HG02884 (cell line): ENCODE results near the gene DHTKD1.
"Not testable (repeated sequence)": the region's sequence is repeated elsewhere in the genome, so short reads cannot be mapped to it uniquely, and the experiment has no call there.

Source experiments
- ATAC-seq: cut with Tn5 transposase; IDR thresholded peaks from one replicate; pipeline ENCODE4 v1.9.1; 2021; ENCODE audit warnings: mild to moderate bottlenecking, moderate library complexity; ENCODE audit not compliant: unreplicated experiment

The DHTKD1 gene

DNA sequence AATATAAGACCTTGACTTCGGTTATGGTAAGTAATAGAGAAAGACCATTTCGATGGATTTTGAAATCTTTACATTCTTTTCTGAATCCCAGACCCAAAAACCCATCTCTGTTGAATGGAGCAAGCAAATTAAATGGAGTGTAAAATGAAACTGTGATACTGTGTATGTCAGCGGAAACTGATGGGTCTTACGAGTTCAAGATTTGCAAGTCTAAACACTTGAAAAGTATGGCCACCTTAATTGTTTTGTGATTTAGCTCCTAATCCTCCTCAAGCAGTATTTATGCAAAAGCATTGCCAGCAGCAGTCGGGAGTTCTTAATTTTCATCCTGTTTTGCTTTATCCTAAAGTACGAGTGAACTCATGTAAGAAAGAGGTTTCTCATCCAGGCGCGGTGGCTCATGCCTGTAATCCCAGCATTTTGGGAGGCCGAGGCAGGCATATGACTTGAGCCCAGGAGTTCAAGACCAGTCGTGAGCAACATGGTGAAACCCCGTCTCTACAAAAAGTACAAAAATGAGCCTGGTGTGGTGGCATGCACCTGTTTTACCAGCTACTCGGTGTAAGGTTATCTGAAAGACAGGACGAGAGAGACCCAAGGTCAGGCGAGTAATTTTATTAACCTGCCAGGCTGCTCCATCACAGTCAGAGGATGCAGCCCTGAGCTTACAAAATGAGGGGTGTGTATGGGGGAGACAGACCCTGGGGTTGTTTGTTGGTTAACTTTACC, 5.8 kb upstream of the DHTKD1 start:
- ATAC-seq, result no peak

DNA sequence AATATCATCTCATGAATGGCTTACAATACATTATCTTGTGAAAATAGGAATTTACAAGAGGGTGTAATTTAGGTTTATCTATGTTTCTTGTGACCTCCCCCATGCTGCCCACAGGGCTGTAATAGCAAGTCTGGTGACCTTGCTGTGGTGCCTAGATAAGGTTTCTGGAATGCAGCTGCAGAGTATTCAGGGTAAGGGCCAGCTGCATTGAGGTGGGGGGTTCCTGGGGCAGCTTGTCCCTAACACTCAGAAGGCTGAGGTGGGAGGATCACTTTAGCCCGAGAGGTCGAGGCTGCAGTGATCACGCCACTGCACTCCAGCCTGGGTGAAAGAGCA, 5.3 kb upstream of the DHTKD1 start:
- no peak for ATAC-seq

DNA sequence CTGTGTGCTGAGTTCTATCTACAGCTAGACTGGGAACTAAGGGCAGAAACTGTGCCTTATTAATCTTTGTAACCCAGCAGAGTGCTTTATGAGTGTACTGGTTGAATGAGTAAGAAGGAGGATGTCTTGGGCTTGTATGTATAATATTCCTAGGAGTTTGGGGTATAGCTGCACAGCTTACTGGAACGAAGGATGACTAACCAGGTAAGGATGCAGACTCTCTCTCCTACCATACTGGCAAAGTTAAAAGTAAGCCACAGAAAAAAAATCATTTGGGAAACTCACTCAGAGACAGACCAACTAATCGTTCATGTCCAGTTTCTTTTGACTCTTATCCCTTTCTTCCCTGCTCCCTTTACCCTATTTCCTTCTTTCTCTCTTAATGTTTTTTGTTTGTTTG, 1.4 kb upstream of the DHTKD1 start:
- ATAC-seq, result no peak

DNA sequence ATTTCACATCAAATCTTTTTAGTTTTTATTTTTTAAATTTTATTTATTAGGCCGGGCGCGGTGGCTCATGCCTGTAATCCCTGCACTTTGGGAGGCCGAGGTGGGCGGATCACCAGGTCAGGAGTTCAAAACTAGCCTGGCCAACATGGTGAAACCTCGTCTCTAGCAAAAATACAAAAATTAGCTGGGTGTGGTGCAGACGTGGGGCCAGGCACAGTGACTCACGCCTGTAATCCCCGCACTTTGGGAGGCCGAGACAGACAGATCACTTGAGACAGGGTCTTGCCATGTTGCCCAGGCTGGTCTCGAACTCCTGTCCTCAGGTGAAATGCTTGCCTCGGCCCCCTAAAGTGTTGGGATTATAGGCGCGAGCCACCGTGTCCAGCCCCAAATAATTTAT, 2.7 kb downstream of the DHTKD1 start:
- not testable (repeated sequence) for ATAC-seq

DNA sequence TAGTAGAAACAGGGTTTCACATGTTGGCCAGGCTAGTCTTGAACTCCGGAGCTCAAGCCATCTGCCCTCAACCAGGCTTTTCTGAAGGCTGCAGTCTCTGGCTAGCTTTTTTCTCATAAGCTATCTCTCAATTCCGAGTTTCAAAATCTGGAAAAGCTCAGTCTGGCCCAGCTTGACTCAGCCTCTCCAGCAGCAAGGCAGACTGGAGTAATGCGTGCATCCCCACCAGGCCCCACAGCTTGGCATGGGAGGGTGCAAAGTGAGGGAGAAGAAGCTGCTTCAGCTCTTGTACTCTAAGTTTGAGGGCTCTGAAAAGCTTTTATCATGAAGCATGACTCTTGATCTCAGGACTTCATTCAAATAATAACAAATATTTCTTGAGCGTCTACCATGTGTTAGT, 4.8 kb downstream of the DHTKD1 start:
- ATAC-seq, result no peak

GRCh38 chr10:12077580-12078180, 8.9 kb downstream of the DHTKD1 start:
- no peak for ATAC-seq

- no peak for ATAC-seq
Measured at GRCh38 chr10:12081470-12081869, 12.7 kb downstream of the DHTKD1 start.

GRCh38 chr10:12081879-12082557, 13.3 kb downstream of the DHTKD1 start:
- no peak for ATAC-seq

DNA sequence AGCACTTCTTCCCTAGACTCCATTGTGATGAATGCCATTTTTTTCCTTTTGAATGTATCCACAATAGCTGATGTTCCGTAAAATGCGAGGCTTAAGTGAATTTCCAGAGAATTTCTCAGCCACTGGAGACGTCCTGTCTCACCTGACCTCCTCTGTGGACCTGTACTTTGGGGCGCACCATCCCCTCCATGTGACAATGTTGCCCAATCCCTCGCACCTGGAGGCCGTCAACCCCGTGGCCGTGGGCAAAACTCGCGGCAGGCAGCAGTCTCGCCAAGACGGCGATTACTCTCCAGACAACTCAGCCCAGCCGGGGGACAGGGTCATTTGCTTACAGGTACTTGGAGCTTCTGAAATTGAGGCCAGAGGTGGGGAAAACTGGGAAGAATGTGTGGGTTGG, 20.2 kb downstream of the DHTKD1 start:
- no peak for ATAC-seq

GRCh38 chr10:12091421-12091820, 22.7 kb downstream of the DHTKD1 start:
- ATAC-seq, result no peak

DNA sequence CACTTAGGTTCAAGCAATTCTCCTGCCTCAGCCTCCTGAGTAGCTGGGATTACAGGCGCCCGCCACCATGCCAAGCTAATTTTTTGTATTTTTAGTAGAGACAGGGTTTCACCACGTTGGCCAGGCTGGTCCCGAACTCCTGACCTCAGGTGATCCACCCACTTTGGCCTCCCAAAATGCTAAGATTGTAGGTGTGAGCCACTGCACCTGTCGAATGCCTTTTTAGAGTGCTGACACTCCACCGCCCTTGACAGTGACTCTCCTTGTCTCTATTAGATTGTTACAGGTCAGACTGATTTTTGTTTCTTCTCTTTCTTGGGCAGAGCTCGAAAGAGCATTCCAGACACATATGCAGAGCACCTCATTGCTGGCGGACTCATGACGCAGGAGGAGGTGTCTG, 28.6 kb downstream of the DHTKD1 start:
- ATAC-seq, result not testable (repeated sequence)

DNA sequence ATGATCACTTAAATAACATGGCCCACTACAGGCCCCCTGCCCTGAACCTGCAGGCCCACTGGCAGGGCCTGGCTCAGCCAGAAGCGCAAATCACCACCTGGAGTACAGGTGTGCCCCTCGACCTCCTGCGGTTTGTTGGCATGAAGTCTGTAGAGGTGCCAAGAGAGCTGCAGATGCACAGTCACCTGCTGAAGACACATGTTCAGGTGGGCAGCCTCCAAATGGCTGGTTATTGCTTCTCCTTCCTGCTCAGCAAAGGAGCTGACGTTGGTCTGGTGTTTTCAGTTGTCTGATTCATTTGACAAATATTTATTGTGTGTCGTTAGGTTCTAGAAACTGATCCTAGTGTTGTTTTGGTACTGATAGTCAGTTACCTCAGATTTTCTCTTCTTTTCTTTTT, 29.0 kb downstream of the DHTKD1 start:
- ATAC-seq, result no peak

GRCh38 chr10:12098966-12099365, 30.2 kb downstream of the DHTKD1 start:
- ATAC-seq, result no peak

GRCh38 chr10:12103802-12104201, 35.0 kb downstream of the DHTKD1 start:
- ATAC-seq, result no peak

DNA sequence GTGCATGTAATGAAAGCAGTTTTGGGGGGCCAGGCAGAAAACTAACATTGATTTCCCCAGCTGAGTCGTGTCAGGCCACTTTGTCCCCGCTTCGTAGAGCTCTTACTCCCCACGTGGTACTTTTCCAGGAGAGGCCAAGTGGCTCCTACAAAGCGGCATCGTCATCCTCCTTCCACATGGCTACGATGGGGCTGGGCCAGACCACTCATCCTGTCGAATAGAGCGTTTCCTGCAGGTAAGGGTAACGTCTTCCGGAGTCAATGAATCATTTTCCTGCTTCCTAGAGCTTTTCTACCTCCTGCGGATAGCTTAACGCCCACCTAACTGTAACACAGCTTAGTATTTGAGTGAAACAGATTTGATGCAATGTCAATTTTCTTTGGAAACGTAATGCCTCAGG, 39.0 kb downstream of the DHTKD1 start:
- no peak for ATAC-seq

- no peak for ATAC-seq
Measured at GRCh38 chr10:12109286-12109685, 40.5 kb downstream of the DHTKD1 start.

- ATAC-seq, result no peak
Measured at GRCh38 chr10:12111528-12111927, 42.8 kb downstream of the DHTKD1 start.

- ATAC-seq, result no peak
Measured at GRCh38 chr10:12113627-12114026, 44.9 kb downstream of the DHTKD1 start.

DNA sequence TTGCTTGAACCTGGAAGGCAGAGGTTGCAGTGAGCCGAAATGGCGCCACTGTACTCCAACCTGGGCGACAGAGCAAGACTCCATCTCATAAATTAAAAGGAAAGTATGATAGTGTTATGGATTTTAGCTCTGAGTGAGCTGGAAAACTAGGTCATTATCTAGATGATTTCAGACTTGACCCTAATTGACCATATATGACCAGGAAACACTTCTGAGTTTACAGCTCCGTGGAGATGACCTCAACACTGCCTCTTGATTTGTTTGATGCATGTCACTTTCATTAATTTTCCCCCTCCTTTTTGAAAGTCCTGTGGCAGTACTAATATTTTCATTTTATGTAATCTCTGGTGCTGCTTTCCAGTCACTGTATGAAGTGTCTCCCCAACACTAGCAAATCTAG, 52.9 kb downstream of the DHTKD1 start:
- ATAC-seq, result no peak

GRCh38 chr10:12129222-12130111, 60.7 kb downstream of the DHTKD1 start, which contains the start of gene SEC61A2:
Gene SEC61A2 (plus strand): TSS chr10:12129677. CDS start chr10:12129788, 111 bp downstream.
- peak; percentile 86 for ATAC-seq

GRCh38 chr10:12130237-12130872, 61.6 kb downstream of the DHTKD1 start:
- no peak for ATAC-seq
